Neural progenitor cell (in vitro differentiated cells): ENCODE results near the gene UBL7. TPM values are rescaled to one million over a fixed set of nuclear protein-coding genes. Genes with fewer than 3 reads are reported as not detected.

Experiments
- DNase-seq: peaks from one replicate; pipeline ENCODE4 v3.0.0-alpha.2; 2016; ENCODE audit warnings: low spot score
- H2AFZ ChIP-seq: fragments of 200-600 bp; sonication (generic); replicated peaks from 2 replicates; pipeline ENCODE4 v1.6.1; 2016; ENCODE audit warnings: antibody characterized with exemption
- H3F3A ChIP-seq: fragments of 200-600 bp; sonication (generic); 2 replicates; pipeline ENCODE4 v1.6.1; 2016; ENCODE audit warnings: antibody characterized with exemption, low read depth
- H3K27ac ChIP-seq: fragments of 200-600 bp; sonication (generic); 2 replicates; pipeline ENCODE4 v1.5.1; 2016; ENCODE audit warnings: mild to moderate bottlenecking
- H3K27me3 ChIP-seq: fragments of 200-600 bp; sonication (generic); 2 replicates; pipeline ENCODE4 v1.6.1; 2016; ENCODE audit warnings: mild to moderate bottlenecking, moderate library complexity
- H3K36me3 ChIP-seq: fragments of 200-600 bp; sonication (generic); 2 replicates; pipeline ENCODE4 v1.5.1; 2016
- H3K4me1 ChIP-seq: fragments of 200-600 bp; sonication (generic); 2 replicates; pipeline ENCODE4 v1.6.1; 2016; ENCODE audit warnings: mixed run types
- H3K4me2 ChIP-seq: fragments of 200-600 bp; sonication (generic); 2 replicates; pipeline ENCODE4 v1.6.1; 2016
- H3K4me3 ChIP-seq: fragments of 200-600 bp; sonication (generic); 2 replicates; pipeline ENCODE4 v1.5.1; 2016
- H3K79me2 ChIP-seq: fragments of 200-600 bp; sonication (generic); 2 replicates; pipeline ENCODE4 v1.6.1; 2016; ENCODE audit warnings: low read depth
- H3K9ac ChIP-seq: fragments of 200-600 bp; sonication (generic); 2 replicates; pipeline ENCODE4 v1.6.1; 2016
- H3K9me3 ChIP-seq: fragments of 200-600 bp; sonication (generic); 2 replicates; pipeline ENCODE4 v1.5.1; 2016; ENCODE audit warnings: low read depth
- H4K20me1 ChIP-seq: fragments of 200-600 bp; sonication (generic); 2 replicates; pipeline ENCODE4 v1.6.1; 2016; ENCODE audit warnings: low read depth
- H3K27ac Mint-ChIP-seq: 3 replicates; pipeline ENCODE4 v1.8.0; 2021; ENCODE audit warnings: mixed read lengths
- H3K27me3 Mint-ChIP-seq: 2 replicates; pipeline ENCODE4 v1.8.0; 2022; ENCODE audit warnings: low read depth, mild to moderate bottlenecking, inconsistent platforms, moderate library complexity, mixed read lengths; ENCODE audit not compliant: insufficient read depth
- H3K36me3 Mint-ChIP-seq: 3 replicates; pipeline ENCODE4 v1.8.0; 2021; ENCODE audit warnings: mixed read lengths
- H3K4me1 Mint-ChIP-seq: 3 replicates; pipeline ENCODE4 v1.8.0; 2021; ENCODE audit warnings: mixed read lengths
- H3K4me3 Mint-ChIP-seq: 3 replicates; pipeline ENCODE4 v1.8.0; 2021; ENCODE audit warnings: mild to moderate bottlenecking, moderate library complexity, mixed read lengths
- H3K9me3 Mint-ChIP-seq: 3 replicates; pipeline ENCODE4 v1.8.0; 2020; ENCODE audit warnings: mixed read lengths
- EZH2 ChIP-seq: fragments of 200-600 bp; sonication (generic); IDR thresholded peaks from 2 replicates; pipeline ENCODE4 v1.6.1; 2017; ENCODE audit warnings: antibody characterized with exemption, mild to moderate bottlenecking, moderate library complexity
- EZH2phosphoT487 ChIP-seq: fragments of 200-600 bp; sonication (generic); IDR thresholded peaks from 2 replicates; pipeline ENCODE4 v1.6.1; 2017; ENCODE audit warnings: antibody characterized with exemption
- total RNA-seq: library from RNA; depleted of rRNA; stranded (reverse); fragments of >200 nt; gene quantifications from 2 replicates; pipeline ENCODE4 v1.2.3, GENCODE V29; 2015; ENCODE audit warnings: low replicate concordance
- TF ChIP-seq, protein P1 (sequence below): fragments of 200-600 bp; sonication (generic); IDR thresholded peaks from 2 replicates; pipeline ENCODE4 v1.5.1; 2017; ENCODE audit warnings: antibody characterized with exemption, mild to moderate bottlenecking

Gene UBL7
- total RNA-seq, 1 donor from 2014 or later: 60.4 TPM

DNA sequence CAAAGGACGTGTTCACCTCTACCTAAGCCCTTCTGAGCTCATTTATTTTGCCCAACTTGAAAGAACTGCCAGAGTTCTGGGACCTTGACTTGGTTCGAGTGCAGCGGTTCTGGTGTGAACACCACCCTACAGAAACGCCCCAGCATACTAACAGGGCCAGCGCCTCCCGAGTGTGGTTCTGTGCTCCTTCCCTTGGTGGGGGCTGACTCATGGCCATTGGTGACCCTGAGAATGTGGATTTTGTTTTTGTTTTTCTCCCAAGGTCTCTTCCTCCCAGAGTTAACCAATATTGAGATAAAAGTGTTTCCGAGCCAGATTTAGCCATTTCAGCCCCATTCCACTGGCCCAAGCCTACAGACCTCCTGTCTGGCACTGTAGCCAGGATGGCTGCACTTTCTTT is 55.1 kb downstream of the UBL7 start:
- H3K4me1 Mint-ChIP-seq: peaks cover 40% of the 10 kb centered on the region
- H3K27ac Mint-ChIP-seq: no peak overlapping the region
- Histone ChIP-seq H3K79me2 (no peaks in the 10 kb centered on the region), H3K4me3 (no peak overlapping the region), H3K36me3 (no peaks in the 10 kb centered on the region), H3K9me3 (no peaks in the 10 kb centered on the region), H4K20me1 (no peaks in the 10 kb centered on the region), H3K4me2 (no peak overlapping the region), H3K9ac (no peak overlapping the region), H2AFZ (no peak overlapping the region), H3K27ac (no peak overlapping the region), H3K4me1 (peaks cover 19% of the 10 kb centered on the region), H3F3A (no peaks in the 10 kb centered on the region), H3K27me3 (no peaks in the 10 kb centered on the region)
- H3K27me3 Mint-ChIP-seq: peaks cover 24% of the 10 kb centered on the region
- no peak overlapping the region for H3K4me3 Mint-ChIP-seq
- no peaks in the 10 kb centered on the region for H3K36me3 Mint-ChIP-seq
- no peak for DNase-seq
- H3K9me3 Mint-ChIP-seq: no peaks in the 10 kb centered on the region
- TF ChIP-seq, protein P1, sequence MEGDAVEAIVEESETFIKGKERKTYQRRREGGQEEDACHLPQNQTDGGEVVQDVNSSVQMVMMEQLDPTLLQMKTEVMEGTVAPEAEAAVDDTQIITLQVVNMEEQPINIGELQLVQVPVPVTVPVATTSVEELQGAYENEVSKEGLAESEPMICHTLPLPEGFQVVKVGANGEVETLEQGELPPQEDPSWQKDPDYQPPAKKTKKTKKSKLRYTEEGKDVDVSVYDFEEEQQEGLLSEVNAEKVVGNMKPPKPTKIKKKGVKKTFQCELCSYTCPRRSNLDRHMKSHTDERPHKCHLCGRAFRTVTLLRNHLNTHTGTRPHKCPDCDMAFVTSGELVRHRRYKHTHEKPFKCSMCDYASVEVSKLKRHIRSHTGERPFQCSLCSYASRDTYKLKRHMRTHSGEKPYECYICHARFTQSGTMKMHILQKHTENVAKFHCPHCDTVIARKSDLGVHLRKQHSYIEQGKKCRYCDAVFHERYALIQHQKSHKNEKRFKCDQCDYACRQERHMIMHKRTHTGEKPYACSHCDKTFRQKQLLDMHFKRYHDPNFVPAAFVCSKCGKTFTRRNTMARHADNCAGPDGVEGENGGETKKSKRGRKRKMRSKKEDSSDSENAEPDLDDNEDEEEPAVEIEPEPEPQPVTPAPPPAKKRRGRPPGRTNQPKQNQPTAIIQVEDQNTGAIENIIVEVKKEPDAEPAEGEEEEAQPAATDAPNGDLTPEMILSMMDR: no peak
- TF ChIP-seq EZH2 (no peak), EZH2phosphoT487 (no peak)

DNA sequence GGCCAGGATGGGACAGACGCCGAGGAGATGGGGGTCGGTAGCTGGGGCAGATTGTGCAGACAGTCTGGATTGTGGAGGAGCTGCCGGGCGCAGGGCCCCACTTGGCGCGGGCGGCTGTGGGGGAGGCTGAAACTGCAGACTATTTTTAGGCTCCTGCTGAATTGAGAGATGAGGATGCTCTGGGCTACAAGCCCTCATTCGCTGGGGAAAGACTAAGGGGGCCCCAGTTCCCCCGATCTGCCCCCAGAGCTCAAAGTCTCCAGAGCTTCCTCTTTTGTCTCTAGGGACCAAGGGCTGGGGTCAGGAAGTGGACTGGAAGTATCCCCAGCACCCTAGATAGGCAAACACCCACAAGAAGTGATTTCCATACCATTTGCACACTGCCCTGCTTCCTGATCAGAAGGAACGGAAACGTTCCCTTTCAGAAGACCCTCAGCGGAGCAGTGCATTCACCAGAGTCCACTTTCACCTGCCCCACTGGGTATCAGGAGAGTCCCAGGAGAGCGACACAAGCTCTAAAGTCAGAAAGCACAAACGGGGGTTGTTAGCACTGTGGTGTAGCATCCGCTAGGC is 56.9 kb downstream of the UBL7 start:
- Histone ChIP-seq H3K4me3 (no peak overlapping the region), H3K4me2 (no peak overlapping the region), H4K20me1 (no peaks in the 10 kb centered on the region), H2AFZ (no peak overlapping the region), H3K9me3 (no peaks in the 10 kb centered on the region), H3K27me3 (no peaks in the 10 kb centered on the region), H3K4me1 (peaks cover 19% of the 10 kb centered on the region), H3K9ac (no peak overlapping the region), H3K27ac (no peak overlapping the region), H3F3A (no peaks in the 10 kb centered on the region), H3K79me2 (no peaks in the 10 kb centered on the region), H3K36me3 (no peaks in the 10 kb centered on the region)
- peaks cover 40% of the 10 kb centered on the region for H3K4me1 Mint-ChIP-seq
- peaks cover 28% of the 10 kb centered on the region for H3K27me3 Mint-ChIP-seq
- no peaks in the 10 kb centered on the region for H3K36me3 Mint-ChIP-seq
- no peak for DNase-seq
- no peaks in the 10 kb centered on the region for H3K9me3 Mint-ChIP-seq
- H3K4me3 Mint-ChIP-seq: no peak overlapping the region
- TF ChIP-seq, protein P1: no peak
- TF ChIP-seq EZH2: no peak
- no peak for TF ChIP-seq EZH2phosphoT487
- peak overlapping the region; percentile 78 for H3K27ac Mint-ChIP-seq

DNA sequence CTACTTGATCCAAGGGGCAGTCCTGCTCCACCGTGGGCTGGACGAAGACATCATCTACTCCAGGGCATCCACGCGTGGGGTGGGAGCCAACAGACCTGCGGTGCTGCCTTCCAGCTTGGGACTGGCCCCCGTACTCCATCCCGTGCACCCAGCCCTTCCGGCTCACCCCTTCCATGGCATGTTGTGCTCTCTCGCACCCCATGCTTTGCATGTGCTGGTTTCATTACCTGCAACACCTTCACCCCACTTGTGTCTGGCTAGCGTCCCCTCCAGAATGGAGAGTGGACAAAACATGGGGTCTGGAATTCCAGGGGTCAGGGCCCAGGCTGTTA is 57.4 kb downstream of the UBL7 start:
- peak overlapping the region; percentile 42 for H3K4me3 Mint-ChIP-seq
- no peak overlapping the region for H3K9ac ChIP-seq

More for the DNA sequence above, 57.4 kb downstream of the UBL7 start:
- TF ChIP-seq, protein P1: no peak
- TF ChIP-seq EZH2 (no peak), EZH2phosphoT487 (no peak)
- no peaks in the 10 kb centered on the region for H3K36me3 ChIP-seq
- H3K79me2 ChIP-seq: no peaks in the 10 kb centered on the region
- H3F3A ChIP-seq: no peaks in the 10 kb centered on the region
- no peaks in the 10 kb centered on the region for H4K20me1 ChIP-seq
- peaks cover 35% of the 10 kb centered on the region for H3K4me1 Mint-ChIP-seq
- H3K27ac ChIP-seq: no peak overlapping the region
- no peaks in the 10 kb centered on the region for H3K9me3 Mint-ChIP-seq
- H3K36me3 Mint-ChIP-seq: no peaks in the 10 kb centered on the region
- H3K27me3 ChIP-seq: no peaks in the 10 kb centered on the region
- no peak overlapping the region for H3K4me3 ChIP-seq
- no peaks in the 10 kb centered on the region for H3K9me3 ChIP-seq
- no peak overlapping the region for H2AFZ ChIP-seq
- no peak for DNase-seq
- no peak overlapping the region for H3K4me2 ChIP-seq
- no peak overlapping the region for H3K27ac Mint-ChIP-seq
- H3K4me1 ChIP-seq: peaks cover 19% of the 10 kb centered on the region
- peaks cover 26% of the 10 kb centered on the region for H3K27me3 Mint-ChIP-seq
